ENCODE measurements around the gene SH3BGR.
"Not testable (repeated sequence)": the region's sequence is repeated elsewhere in the genome, so short reads cannot be mapped to it uniquely, and the experiment has no call there.

SH3BGR gene

DNA sequence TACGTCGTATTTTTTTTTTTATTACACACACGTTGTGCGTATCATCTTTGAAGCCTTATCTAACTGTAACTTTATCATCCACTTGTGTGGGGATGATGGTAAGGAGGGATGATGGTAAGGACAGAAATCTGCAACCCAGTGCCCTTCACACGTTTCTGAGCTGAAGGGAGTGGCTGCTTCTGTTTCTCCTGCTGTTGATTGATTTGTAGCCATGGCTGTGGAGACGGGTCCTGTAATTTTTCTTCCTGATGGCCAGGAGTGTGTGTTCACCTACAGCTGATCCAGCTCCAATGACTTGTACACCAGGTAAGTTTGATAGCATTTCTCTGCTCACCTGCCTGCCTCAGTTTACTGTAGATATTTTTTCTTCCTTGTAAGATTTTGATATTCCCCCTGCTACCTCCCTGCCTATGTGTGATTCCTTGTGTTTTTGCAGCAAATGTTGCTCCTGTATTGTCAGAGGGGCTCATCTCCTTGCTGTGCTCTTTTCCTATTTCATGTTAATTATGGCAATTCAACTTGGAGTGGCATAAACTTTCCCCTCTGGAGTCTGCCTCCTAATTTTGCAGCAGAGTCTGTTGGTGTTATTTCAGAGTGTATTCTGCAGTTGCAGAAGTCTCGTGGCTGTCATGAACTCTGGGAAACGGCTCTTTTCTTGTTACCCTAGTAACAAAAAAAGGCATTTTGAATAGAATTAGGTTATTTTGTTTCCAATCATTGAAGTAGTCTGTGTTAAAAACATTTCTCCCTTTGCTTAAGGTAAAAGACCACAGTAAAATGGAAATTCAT is 64.1 kb downstream of the SH3BGR start:
- no peak for DNase-seq (ENCODE audit: low read depth)

DNA sequence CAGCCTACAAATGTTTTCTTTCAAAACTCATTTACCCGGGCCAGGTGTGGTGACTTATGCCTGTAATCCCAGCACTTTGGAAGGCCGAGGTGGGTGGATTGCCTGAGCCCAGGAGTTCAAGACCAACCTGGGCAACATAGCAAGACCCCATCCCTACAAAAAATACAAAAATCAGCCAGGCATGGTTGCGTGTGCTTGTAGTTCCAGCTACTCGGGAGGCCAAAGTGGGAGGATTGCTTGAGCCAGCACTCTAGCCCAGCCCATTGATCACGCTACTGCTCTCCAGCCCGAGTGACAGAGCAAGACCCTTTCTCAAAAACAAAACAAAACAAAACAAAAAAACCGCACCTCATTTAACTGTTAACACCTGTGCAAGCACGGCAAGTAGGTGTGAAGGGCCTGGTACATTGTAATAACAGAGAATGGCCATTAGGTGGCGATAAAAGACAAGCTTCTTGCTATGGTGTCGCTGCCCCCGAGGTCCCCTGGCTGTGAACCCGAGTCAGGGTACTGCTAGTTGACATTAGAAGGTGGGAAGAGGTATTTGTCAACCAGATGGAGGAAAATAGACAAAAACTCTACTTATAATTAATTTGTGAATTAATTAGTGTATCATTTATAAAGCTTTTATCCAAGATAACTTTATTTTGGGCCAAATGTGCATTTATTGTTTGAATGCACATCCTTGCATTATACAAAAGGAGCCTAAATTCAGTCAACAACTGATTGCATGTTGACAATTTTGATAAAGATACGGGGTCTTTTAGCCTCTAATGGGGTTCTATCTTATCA is 66.5 kb downstream of the SH3BGR start:
- peak; percentile 55 for DNase-seq (ENCODE audit: low read depth)

DNA sequence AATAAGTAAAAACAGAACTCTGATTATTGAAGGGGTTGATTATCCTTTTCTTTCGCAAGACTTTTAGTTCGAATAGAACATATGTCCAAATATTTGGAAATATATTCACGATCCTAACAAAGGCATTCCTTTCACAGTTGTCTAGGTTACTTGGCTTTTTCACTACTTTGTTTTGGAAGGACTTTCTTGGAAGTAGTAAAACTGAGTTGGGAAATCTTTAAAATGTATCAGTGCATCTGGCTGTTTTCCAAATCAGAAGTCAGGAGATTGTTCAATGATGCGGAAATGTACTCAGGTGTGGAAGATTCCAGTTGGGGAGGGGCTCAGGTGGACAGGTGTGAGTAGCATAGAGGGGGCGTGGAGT is 67.1 kb downstream of the SH3BGR start:
- DNase-seq (ENCODE audit: low read depth) = no peak

DNA sequence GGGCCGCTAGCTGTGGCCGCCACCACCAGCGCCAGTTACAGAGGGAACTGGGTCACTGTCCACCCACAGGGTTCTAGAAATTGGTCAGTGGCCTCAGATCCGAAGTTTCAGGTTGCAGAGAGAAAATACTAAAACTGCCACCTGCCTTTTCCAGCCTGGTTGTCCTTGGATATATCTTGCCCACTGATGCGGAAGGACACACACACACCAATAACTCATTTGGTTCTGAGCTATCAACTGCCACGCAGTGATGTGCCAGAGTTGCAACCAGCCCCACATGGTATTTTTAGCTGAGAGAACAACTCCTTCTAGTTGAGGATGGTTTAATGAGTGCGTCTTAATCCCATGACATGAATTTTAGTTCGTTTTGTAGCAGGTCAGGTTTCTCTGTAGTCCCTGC is 68.1 kb downstream of the SH3BGR start:
- DNase-seq (ENCODE audit: low read depth) = no peak

DNA sequence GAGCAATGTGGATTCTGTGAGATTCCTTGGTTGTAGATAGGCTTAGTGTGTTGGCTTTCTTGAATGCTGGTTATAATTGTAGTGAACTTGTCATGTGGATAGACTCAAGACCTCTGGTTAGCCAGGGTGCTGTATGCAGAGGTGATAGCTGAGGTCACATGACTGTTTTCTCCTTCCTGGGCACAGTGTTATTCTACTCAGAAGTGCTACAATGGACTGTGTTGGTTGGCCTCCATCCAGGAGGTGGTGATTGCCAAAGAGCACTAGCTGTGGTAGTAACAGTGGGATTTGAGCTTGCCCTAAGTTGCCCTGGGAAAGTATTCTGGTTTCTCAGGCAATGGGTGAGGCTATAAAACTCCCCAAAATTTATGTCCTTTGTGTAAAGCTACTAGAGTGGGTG is 71.6 kb downstream of the SH3BGR start:
- no peak for DNase-seq (ENCODE audit: low read depth)

DNA sequence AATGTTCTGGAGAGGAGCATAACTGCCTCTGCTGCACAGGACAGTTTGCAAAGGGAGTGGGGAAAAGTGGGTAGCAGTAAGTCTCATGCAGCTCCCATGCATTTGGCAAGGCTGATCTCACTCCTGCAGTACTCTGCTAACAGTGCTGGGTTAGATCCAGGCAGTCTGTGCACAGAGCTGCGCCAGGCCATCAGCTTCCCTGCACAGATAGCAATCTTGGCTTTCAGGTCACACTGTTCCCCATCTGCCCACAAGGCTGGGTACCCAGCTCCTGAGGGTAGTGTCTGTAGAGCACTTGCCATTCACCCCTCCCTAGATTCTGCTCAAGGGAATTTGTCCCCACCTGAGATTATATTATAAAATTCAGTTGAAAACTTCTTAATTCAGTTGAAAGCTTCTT is 72.1 kb downstream of the SH3BGR start:
- no peak for DNase-seq (ENCODE audit: low read depth)

DNA sequence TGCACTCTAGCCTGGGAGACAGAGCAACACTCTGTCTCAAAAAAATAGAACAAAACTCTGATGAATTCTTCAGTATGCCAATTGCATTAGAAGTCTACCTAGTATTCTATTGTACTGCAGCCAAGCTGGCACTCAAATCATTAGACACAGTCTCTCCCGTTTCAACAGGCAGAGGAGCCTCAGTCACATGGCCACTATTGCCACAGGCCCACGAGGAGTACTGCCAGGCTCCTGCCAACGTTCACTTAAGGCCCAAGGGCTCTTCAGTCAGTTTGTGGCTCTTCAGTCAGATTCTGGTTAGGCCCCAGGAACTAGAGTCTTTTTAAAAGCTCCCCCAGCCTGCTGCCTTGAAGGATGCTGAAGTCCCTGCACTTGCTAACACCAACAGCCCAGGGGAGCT is 73.4 kb downstream of the SH3BGR start:
- no peak for DNase-seq (ENCODE audit: low read depth)

DNA sequence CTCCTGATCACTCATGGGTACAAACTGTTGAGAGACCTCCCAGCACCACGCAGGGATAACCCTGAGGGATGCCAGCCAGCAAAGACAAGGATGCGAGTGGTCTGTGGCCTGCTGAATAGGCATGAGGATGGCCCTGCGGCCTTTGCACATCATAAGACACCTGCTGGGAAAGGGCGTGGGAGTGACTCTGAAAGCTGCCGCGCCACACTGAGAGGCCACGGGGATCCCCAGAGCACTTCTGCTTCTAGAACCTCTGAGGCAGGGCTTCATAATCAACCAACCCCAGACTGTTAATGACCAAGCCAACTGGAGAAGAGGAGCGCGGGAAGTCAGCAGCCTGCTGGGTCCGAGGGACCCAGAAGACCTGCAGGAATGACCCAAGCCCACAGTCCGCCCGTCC is 73.8 kb downstream of the SH3BGR start:
- DNase-seq (ENCODE audit: low read depth) = no peak

DNA sequence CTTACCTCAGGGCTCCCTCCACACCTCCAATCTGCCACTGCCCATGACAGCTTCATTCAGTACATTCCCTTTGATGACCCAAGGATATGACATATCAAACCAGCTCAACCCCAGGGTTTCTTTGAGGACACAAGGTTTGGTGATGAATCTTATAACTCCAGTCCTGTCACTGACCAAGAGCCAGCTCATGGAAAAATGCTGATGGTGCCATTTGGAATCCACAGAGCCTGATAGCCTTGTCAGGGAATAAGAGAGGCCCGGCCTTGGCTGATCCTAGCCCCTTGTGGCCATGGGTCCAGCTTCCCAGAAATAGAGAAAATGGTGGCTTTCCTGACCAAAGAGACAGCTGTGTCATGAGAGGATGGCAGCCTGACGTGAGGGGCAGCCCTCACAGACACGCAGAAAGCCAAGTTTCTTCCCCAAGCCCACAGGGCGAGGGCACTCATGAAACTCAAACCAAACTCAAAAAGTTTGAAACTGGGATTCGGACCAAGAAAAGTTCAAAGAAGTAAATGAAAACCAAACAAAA is 75.4 kb downstream of the SH3BGR start:
- DNase-seq (ENCODE audit: low read depth) = no peak

DNA sequence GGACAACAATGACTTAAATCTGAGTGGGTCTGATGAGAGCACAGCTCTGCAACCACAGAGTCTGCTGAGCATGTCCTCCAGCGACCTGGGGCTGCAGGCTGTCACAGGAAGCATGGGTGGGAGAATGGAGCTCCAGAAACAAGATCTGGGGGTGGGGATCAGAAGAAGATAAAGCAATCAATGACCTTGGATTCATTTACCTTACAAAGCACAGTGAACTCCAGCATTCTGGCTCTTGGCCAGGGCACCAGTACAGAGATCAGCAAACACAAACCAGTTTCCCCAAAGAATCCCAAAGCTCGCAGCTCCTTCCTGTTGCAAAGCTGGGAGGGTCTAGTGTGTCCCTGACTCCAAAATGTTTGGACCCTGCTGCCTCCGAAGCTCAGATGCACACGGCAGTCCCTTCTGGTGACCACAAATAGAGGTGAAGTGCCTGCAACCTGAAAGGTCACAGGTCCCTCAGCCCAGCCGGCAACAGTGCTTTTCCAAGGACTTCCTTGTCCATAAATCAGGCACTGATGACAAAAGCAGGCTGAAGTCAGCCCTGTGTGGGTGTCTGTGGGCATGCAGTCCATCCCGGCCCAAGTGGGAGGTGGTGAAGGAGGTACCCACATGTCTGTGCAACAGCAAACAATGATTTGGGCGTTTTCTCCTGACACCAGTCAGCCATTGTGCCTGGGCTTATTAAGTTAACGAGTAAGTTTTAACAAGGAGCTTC is 76.1 kb downstream of the SH3BGR start:
- no peak for DNase-seq (ENCODE audit: low read depth)

DNA sequence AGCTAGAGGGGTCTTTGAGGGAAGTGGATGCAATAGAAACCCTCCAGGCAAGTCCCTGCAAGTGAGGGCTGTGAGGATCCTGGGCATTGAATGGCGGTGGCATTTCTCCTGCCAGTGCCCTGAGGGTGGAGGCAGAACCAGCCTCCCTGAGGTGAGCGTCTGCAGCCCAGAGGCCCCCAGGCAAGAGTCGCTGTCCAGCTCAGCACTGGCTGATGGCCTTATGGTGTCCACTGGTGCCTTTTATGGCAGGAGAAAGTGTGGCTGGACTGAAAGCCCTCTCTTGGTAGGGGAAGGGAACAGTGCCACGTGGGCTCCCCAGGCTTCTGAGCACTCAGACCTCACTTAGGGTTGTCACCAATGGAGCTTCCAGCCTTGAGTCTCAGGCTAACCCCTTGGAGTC is 77.3 kb downstream of the SH3BGR start:
- peak; percentile 3 for DNase-seq (ENCODE audit: low read depth)

DNA sequence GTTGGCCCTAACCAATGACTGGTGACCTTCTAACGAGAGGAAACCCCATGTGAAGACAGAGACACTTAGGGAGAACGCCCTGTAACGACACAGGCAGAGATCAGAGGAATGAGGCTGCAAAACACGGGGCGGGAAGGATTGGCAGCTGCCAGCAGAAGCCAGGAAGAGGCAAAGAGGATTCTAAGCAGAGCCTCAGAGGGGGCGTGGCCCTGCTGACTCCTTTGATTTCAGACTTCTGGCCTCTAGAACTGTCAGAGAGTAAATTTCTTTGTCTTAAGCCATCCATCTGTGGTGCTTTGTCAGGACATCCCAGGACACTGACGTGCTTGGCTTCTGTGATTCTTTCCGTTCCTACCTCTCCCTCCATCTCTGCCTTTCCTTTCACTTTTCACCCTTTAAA is 79.3 kb downstream of the SH3BGR start:
- DNase-seq (ENCODE audit: low read depth) = no peak

DNA sequence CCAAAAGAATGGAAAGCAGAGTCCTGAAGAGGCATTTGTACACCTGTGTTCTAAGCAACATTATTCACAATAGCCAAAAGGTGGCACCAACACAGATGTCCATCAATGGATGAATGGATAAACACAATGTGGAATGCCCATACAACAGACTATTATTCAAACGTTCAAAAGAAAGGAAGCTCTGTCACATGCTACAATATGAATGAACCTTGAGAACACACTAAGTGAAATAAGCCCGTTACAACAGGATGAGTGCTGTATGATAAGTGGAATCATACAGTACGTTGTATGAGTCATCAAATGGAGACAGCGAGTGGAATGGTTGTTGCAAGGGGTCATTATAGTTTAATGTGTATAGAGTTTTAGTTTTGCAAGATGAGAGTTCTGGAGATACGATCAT is 80.1 kb downstream of the SH3BGR start:
- no peak for DNase-seq (ENCODE audit: low read depth)

DNA sequence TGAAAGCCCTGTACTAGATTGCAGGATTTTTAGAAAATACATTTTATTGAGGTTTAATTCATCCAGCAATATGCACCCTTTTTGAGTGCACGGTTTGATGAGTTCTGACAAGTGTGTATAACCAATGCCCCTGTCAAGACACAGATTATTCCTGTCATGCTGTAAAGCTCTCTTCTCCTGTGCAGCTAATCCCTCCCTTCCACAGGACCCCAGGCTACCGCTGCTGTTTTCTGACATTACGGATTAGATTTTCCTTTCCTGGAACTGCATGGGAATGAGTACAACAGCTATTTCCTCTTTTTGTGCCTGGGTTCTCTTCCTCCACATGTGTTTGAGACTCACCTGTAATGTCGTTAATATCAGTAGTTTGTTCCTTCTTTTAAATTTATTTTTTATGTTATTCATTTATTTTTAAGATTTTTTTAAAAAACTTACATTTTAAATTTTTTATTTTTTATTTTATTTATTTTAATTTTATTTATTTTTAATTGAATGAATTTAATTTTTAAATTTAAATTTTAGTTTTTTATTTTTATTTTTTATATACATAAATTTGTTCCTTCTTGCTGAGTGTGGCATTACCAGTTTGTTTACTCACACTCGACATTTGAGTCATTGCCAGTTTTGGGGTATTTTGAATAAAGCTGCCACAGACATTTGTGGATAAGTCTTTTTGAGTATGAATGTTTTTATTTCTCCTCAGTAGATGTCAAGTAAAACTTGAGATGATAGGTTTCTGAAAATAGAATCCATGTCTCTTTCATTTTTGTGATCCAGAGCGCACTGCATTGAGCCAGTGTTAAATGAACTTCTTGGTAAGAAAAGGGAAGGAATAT is 82.0 kb downstream of the SH3BGR start:
- DNase-seq (ENCODE audit: low read depth) = no peak

DNA sequence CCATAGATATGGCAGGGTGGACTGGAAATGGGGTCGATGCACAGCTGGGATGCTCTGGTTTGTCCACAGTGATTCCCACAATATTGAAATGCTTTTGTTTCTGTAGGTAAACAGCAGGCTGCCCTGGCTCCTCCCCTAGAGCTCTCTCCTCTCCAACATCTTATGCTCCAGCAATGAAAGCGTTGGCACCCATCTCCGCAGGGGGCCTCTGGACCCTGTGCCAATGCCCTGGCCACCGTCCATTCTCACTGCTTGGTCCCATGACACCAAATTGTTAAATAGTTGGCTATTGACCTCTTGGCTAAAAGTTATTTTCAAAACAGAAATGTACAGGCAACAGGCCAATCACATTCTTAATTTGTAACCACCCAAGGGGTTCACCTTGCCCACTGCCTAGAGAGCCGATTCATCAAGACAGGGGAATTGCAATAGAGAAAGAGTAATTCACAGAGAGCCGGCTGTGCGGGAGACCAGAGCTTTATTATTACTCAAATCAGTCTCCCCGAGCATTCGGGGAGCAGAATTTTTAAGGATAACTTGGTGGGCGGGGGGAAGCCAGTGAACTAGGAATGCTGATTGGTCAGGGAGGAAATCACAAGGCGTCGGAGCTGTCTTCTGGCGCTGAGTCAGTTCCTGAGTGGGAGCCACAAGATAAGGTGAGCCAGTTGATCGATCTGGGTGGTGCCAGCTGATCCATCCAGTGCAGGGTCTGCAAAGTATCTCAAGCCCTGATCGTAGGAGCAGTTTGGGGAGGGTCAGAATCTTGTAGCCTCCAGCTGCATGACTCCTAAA is 84.1 kb downstream of the SH3BGR start:
- no peak for DNase-seq (ENCODE audit: low read depth)

DNA sequence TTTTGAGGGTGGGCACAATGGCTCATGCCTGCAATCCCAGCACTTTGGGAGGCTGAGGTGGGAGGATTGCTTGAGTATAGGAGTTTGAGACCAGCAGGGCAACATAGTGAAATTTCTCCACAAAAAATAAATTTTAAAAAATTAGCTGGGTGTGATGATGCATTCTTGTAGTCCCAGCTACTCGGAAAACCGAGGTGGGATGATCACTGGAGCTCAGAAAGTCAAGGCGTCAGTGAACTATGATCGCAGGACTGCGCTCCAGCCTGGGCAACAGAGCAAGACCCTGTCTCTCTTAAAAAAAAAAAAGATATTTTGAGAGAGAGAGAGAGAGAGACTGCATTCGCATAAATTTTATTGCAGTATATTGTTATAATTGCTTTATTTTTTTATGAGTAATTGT is 85.1 kb downstream of the SH3BGR start:
- no peak for DNase-seq (ENCODE audit: low read depth)

DNA sequence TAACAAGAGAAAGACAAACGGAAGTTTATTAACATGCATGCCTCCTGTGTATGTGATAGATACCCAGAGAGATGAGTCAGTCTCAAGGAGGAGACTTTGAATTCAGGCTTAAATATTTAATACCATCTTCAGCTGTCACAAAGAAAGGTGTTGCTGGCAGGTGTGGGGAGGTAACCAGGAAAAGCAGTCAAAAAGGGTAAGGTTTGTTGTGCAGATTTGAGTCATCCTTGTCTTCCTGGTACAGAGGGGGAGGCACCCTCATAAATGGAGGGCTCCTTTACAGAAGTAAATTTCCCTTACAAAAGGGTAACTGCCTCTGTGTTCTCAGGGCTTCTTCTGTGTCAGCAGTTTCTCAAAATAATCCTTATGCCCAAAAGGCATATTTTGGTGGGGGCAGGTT is 85.8 kb downstream of the SH3BGR start:
- no peak for DNase-seq (ENCODE audit: low read depth)

DNA sequence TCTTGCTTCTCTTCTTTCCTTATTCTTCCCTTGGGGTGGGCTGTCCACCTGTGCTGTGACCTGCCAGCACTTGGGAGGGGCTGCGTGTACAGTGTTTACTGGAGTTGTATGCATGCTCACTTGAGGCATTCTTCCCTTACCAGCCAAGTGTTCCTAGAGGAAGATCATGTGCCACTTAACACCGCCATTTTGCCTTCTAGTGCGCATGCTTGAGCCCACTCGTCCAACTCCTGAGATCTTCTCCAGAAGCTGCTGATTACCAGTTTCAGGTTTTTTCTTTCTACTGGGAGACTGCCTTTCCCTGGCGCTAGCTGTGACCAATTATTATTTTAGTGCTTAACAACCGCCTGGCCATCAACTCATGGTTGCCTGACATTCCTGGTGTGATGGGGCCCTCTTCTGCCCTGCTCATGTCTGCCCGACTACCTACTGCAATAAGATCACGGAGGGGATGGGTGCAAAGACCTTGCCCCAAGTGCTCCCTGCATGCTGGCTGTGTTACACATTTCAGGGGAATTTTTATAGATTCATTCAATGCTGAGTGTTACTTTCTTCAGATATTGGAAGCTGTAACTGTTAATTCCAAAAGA is 86.8 kb downstream of the SH3BGR start:
- no peak for DNase-seq (ENCODE audit: low read depth)

DNA sequence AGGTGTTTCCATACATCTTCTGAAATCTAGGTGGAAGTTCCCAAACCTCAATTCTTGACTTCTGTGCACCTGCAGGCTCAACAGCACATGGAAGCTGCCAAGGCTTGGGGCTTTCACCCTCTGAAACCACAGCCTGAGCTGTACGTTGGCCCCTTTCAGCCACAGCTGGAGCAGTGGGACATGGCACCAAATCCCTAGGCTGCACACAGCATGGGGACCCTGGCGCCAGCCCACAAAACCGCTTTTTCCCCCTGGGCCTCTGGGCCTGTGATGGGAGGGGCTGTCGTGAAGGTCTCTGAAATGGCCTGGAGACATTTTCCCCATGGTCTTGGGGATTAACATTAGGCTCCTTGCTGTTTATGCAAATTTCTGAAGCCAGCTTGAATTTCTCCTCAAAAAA is 88.6 kb downstream of the SH3BGR start:
- DNase-seq (ENCODE audit: low read depth) = not testable (repeated sequence)

DNA sequence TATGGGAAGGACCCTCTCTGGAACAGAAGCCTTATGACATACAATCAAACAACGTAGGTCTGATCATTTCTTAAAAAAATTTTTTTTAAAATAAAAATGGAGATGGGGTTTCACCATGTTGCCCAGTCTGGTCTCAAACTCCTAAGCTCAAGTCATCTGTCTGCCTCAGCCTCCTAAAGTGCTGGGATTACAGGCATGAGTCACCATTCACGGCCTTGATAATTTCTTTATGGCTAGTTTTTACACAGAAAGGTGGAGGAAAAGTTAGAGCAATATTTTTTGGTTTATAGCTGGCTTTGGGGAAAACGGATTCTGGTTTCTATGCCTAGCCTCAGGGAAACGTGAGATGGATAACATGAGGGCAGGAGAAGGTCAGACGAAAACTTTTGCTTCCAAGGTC is 91.0 kb downstream of the SH3BGR start:
- no peak for DNase-seq (ENCODE audit: low read depth)

DNA sequence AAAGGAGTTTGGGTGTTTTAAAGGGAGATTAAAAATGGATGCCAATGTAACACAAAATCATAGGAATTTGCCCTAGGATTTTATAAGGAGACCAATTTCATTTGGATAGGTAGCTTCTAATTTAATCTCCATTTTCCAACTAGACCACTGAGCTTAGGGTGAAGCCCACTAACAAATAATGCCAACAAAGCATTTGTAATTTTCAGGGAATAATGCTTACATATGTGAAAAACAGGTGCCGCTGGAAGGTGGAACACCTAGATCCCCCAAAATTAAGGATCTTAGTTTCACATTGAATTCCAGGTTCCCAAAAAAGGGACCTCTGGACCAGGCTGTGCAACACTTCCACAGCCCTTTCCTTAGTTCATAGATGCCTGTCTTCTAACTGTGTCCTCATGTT is 94.8 kb downstream of the SH3BGR start:
- DNase-seq (ENCODE audit: low read depth) = no peak
